H9 (cell line): ENCODE results near the gene CTSH. TPM values are rescaled to one million over a fixed set of nuclear protein-coding genes. Genes with fewer than 3 reads are reported as not detected.

Source experiments
- DNase-seq: peaks from one replicate; pipeline ENCODE4 v3.0.0-alpha.2; 2017
- H2AFZ ChIP-seq: one replicate; pipeline ENCODE4 v1.6.1; 2013; ENCODE audit warnings: mild to moderate bottlenecking, low read length, control low read depth, moderate library complexity
- H2AK5ac ChIP-seq: 2 replicates; pipeline ENCODE4 v1.6.1; 2013; ENCODE audit warnings: low read length, control low read depth, mixed read lengths; ENCODE audit not compliant: insufficient read length
- H2BK120ac ChIP-seq: one replicate; pipeline ENCODE4 v1.6.1; 2013; ENCODE audit warnings: low read depth, mild to moderate bottlenecking, low read length, control low read depth, inconsistent platforms; ENCODE audit not compliant: poor library complexity, severe bottlenecking
- H2BK12ac ChIP-seq: 2 replicates; pipeline ENCODE4 v1.6.1; 2013; ENCODE audit warnings: low read length, control low read depth, mixed read lengths, low read depth; ENCODE audit not compliant: insufficient read length
- H2BK15ac ChIP-seq: 2 replicates; pipeline ENCODE4 v1.6.1; 2013; ENCODE audit warnings: low read depth, low read length, control low read depth
- H2BK20ac ChIP-seq: one replicate; pipeline ENCODE4 v1.6.1; 2013; ENCODE audit warnings: low read depth, mild to moderate bottlenecking, low read length, control low read depth, inconsistent platforms; ENCODE audit not compliant: poor library complexity, severe bottlenecking
- H2BK5ac ChIP-seq: 2 replicates; pipeline ENCODE4 v1.6.1; 2013; ENCODE audit warnings: low read length, control low read depth, mixed read lengths; ENCODE audit not compliant: insufficient read length
- H3K14ac ChIP-seq: 2 replicates; pipeline ENCODE4 v1.6.1; 2013; ENCODE audit warnings: low read length, control low read depth; ENCODE audit not compliant: insufficient read depth
- H3K18ac ChIP-seq: 2 replicates; pipeline ENCODE4 v1.6.1; 2013; ENCODE audit warnings: low read depth, mild to moderate bottlenecking, mixed read lengths, low read length, control low read depth; ENCODE audit not compliant: insufficient read length
- H3K23ac ChIP-seq: 2 replicates; pipeline ENCODE4 v1.6.1; 2013; ENCODE audit warnings: low read length, control low read depth, mixed read lengths, low read depth; ENCODE audit not compliant: insufficient read length
- H3K23me2 ChIP-seq: 2 replicates; pipeline ENCODE4 v1.6.1; 2013; ENCODE audit warnings: low read depth, mild to moderate bottlenecking, mixed read lengths, low read length, control low read depth; ENCODE audit not compliant: insufficient read length, poor library complexity, severe bottlenecking
- H3K27ac ChIP-seq: 2 replicates; pipeline ENCODE4 v1.5.1; 2013; ENCODE audit warnings: low read length, control low read depth, mixed read lengths, low read depth; ENCODE audit not compliant: insufficient read length
- H3K27me3 ChIP-seq: 2 replicates; pipeline ENCODE4 v1.6.1; 2013; ENCODE audit warnings: low read length, control low read depth, inconsistent platforms; ENCODE audit not compliant: insufficient read depth
- H3K4ac ChIP-seq: 2 replicates; pipeline ENCODE4 v1.6.1; 2013; ENCODE audit warnings: low read depth, mild to moderate bottlenecking, control low read depth, inconsistent platforms, low read length, moderate library complexity
- H3K4me1 ChIP-seq: 2 replicates; pipeline ENCODE4 v1.6.1; 2013; ENCODE audit warnings: low read length, control low read depth, inconsistent platforms; ENCODE audit not compliant: insufficient read depth
- H3K4me2 ChIP-seq: 2 replicates; pipeline ENCODE4 v1.6.1; 2013; ENCODE audit warnings: low read length, control low read depth, mixed read lengths; ENCODE audit not compliant: insufficient read length, insufficient read depth
- H3K56ac ChIP-seq: 2 replicates; pipeline ENCODE4 v1.6.1; 2013; ENCODE audit warnings: low read depth, mild to moderate bottlenecking, mixed read lengths, low read length, control low read depth; ENCODE audit not compliant: insufficient read length
- H3K79me1 ChIP-seq: 2 replicates; pipeline ENCODE4 v1.6.1; 2013; ENCODE audit warnings: low read depth, mild to moderate bottlenecking, moderate library complexity, low read length, control low read depth, inconsistent platforms; ENCODE audit not compliant: insufficient read depth, poor library complexity, severe bottlenecking
- H3K79me2 ChIP-seq: 2 replicates; pipeline ENCODE4 v1.6.1; 2013; ENCODE audit warnings: low read length, control low read depth, inconsistent platforms; ENCODE audit not compliant: insufficient read depth
- H3K9ac ChIP-seq: 2 replicates; pipeline ENCODE4 v1.6.1; 2013; ENCODE audit warnings: low read length, control low read depth, mixed read lengths; ENCODE audit not compliant: insufficient read length; ENCODE audit errors: extremely low read depth
- H3K9me3 ChIP-seq: one replicate; pipeline ENCODE4 v1.6.1; 2013; ENCODE audit warnings: low read depth, low read length, inconsistent platforms; ENCODE audit not compliant: control insufficient read depth
- H3T11ph ChIP-seq: one replicate; pipeline ENCODE4 v1.6.1; 2013; ENCODE audit warnings: mild to moderate bottlenecking, low read length, control low read depth, inconsistent platforms
- H4K20me1 ChIP-seq: one replicate; pipeline ENCODE4 v1.6.1; 2013; ENCODE audit not compliant: control insufficient read depth, insufficient read length, insufficient read depth
- H4K5ac ChIP-seq: 2 replicates; pipeline ENCODE4 v1.6.1; 2013; ENCODE audit warnings: low read depth, mild to moderate bottlenecking, mixed read lengths, low read length, control low read depth; ENCODE audit not compliant: insufficient read length
- H4K8ac ChIP-seq: replicated peaks from 2 replicates; pipeline ENCODE4 v1.6.1; 2013; ENCODE audit warnings: low read length, control low read depth, mixed read lengths, low read depth; ENCODE audit not compliant: insufficient read length
- H4K91ac ChIP-seq: 2 replicates; pipeline ENCODE4 v1.6.1; 2013; ENCODE audit warnings: low read depth, mild to moderate bottlenecking, moderate library complexity, mixed read lengths, low read length, control low read depth; ENCODE audit not compliant: insufficient read length
- H3K27ac Mint-ChIP-seq, 3 experiments: 2 replicates in 2 of 3; 3 replicates in 1 of 3; pipeline ENCODE4 v1.8.0; 2020 to 2021; ENCODE audit warnings: mixed read lengths in 3 of 3, mild to moderate bottlenecking in 1 of 3, moderate library complexity in 1 of 3
- H3K27me3 Mint-ChIP-seq: 2 replicates; pipeline ENCODE4 v1.8.0; 2021; ENCODE audit warnings: low read depth, mild to moderate bottlenecking, moderate library complexity, mixed read lengths
- H3K36me3 Mint-ChIP-seq, 3 experiments: 2 replicates in 2 of 3; 3 replicates in 1 of 3; pipeline ENCODE4 v1.8.0; 2020 to 2021; ENCODE audit warnings: low read depth in 3 of 3, mixed read lengths in 3 of 3; ENCODE audit not compliant: insufficient read depth in 1 of 3
- H3K4me1 Mint-ChIP-seq, 2 experiments: 2 replicates each; pipeline ENCODE4 v1.8.0; 2020; ENCODE audit warnings: mixed read lengths in 2 of 2
- H3K4me3 Mint-ChIP-seq, 2 experiments: 2 replicates in 1 of 2; 3 replicates in 1 of 2; pipeline ENCODE4 v1.8.0; 2020 to 2021; ENCODE audit warnings: mild to moderate bottlenecking in 2 of 2, mixed read lengths in 2 of 2, moderate library complexity in 1 of 2
- H3K9me3 Mint-ChIP-seq, 2 experiments: 2 replicates in 1 of 2; 3 replicates in 1 of 2; pipeline ENCODE4 v1.8.0; 2020; ENCODE audit warnings: mild to moderate bottlenecking in 2 of 2, mixed read lengths in 2 of 2, moderate library complexity in 1 of 2
- CTCF ChIP-seq: fragments of 200-600 bp; sonication (generic); conservative IDR thresholded peaks from 3 replicates; pipeline ENCODE4 v1.8.0; 2021; ENCODE audit warnings: antibody characterized with exemption, mild to moderate bottlenecking
- WGBS: extraction: QIAGEN DNeasy Blood & Tissue Kit; methylation state at CpG from one replicate; pipeline ENCODE4 v1.1.7; 2013; ENCODE audit warnings: missing lambda C conversion rate, low lambda C conversion rate, mixed read lengths; ENCODE audit not compliant: insufficient read length; ENCODE audit errors: extremely low coverage; 5-methylcytosine and 5-hydroxymethylcytosine counted together
- total RNA-seq: library from RNA; stranded (reverse); gene quantifications from 2 replicates; pipeline ENCODE4 v1.2.1, GENCODE V29; 2021

Gene CTSH
- total RNA-seq, 1 experiment from 2014 or later, result 15.5 TPM

DNA sequence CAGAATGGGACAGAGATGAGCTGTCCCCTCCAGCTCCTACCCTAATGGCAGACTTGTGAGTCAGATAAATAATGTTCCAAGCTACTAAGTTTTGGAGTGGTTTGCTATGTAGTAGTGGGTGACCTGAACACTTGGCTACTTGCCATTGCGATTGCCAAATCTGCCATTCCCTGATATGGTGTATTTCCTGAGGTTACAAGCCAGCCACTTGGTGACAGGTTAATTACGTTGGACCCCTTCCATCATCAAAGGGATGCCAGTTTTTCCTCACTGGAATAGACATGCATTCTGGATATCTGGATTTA is 38.6 kb downstream of the CTSH start:
- no peak overlapping the region for H3K4me3 Mint-ChIP-seq
- H3K9ac ChIP-seq, result no peak overlapping the region
- H3K18ac ChIP-seq, result no peak overlapping the region
- H4K5ac ChIP-seq, result no peak overlapping the region
- no peak for TF ChIP-seq CTCF
- H2BK5ac ChIP-seq, result no peak overlapping the region
- no peak overlapping the region for H3T11ph ChIP-seq
- no CpG with 5 or more reads among the region's 2 CpGs for WGBS
- H2BK12ac ChIP-seq, result no peak overlapping the region
- H3K4me1 Mint-ChIP-seq, result peaks cover 16 to 23% of the 10 kb centered on the region in 2 experiments
- no peak overlapping the region for H3K4me2 ChIP-seq
- H3K27ac Mint-ChIP-seq, result no peak overlapping the region
- H3K4ac ChIP-seq, result no peak overlapping the region
- H3K9me3 ChIP-seq, result no peaks in the 10 kb centered on the region
- no peak overlapping the region for H2AFZ ChIP-seq
- H3K23ac ChIP-seq, result no peak overlapping the region
- H3K56ac ChIP-seq, result no peak overlapping the region
- peaks cover 2% of the 10 kb centered on the region; the same call in 1 of the 2 replicates for H3K4me1 ChIP-seq
- no peaks in the 10 kb centered on the region for H3K23me2 ChIP-seq
- no peak overlapping the region for H4K91ac ChIP-seq
- H3K27me3 Mint-ChIP-seq, result no peaks in the 10 kb centered on the region; the same call in 1 of the 2 replicates
- no peak overlapping the region for H2AK5ac ChIP-seq
- peaks cover 26 to 65% (median 60%) of the 10 kb centered on the region in 3 experiments; a peak in 6 of 7 replicates for H3K36me3 Mint-ChIP-seq
- H3K9me3 Mint-ChIP-seq, result no peaks in the 10 kb centered on the region
- no peak overlapping the region for H4K8ac ChIP-seq
- H3K79me2 ChIP-seq, result no peaks in the 10 kb centered on the region
- no peaks in the 10 kb centered on the region for H3K27me3 ChIP-seq
- H3K14ac ChIP-seq, result no peak overlapping the region
- H3K27ac ChIP-seq, result no peak overlapping the region
- H3K79me1 ChIP-seq, result no peaks in the 10 kb centered on the region
- no peak overlapping the region for H2BK20ac ChIP-seq
- no peaks in the 10 kb centered on the region for H4K20me1 ChIP-seq
- no peak for DNase-seq
- H2BK15ac ChIP-seq, result no peak overlapping the region
- no peak overlapping the region for H2BK120ac ChIP-seq
